PC-9 (cell line): ENCODE measurements around the gene ALKBH2. TPM values are rescaled to one million over a fixed set of nuclear protein-coding genes. Genes with fewer than 3 reads are reported as not detected.

Experiments used
- BruUV-seq: library from RNA; stranded (reverse); fragments of 400-500 nt; replicated peaks from 2 replicates; lab custom pipeline; 2021; lab: Mats Ljungman, UMichigan
- CTCF ChIA-PET: fragments of 300-600 bp; sonication (Branson Sonifier 250); formaldehyde crosslinking; loops from one replicate; lab custom pipeline; 2022; ENCODE audit warnings: antibody characterized with exemption; lab: Charles Lee
- POLR2A ChIA-PET: fragments of 300-600 bp; sonication (Branson Sonifier 250); formaldehyde crosslinking; loops from one replicate; lab custom pipeline; 2022; ENCODE audit warnings: antibody characterized with exemption; ENCODE audit not compliant: unreplicated experiment; lab: Charles Lee
- DNase-seq, 2 experiments: peaks; one replicate each; pipeline versions ENCODE4 v3.0.0 to v3.0.0-alpha.2; 2015 to 2022; ENCODE audit warnings: mixed read lengths in 1 of 2
- H2AFZ ChIP-seq: fragments of 200-600 bp; sonication (generic); 2 replicates; pipeline ENCODE4 v1.8.1; 2017; ENCODE audit warnings: antibody characterized with exemption
- H3F3A ChIP-seq: fragments of 200-600 bp; sonication (generic); 2 replicates; pipeline ENCODE4 v1.8.1; 2017; ENCODE audit warnings: antibody characterized with exemption, mild to moderate bottlenecking, low read depth; ENCODE audit not compliant: insufficient read depth
- H3K27ac ChIP-seq: fragments of 200-600 bp; sonication (generic); 2 replicates; pipeline ENCODE4 v1.6.1; 2016; ENCODE audit warnings: mixed run types
- H3K27me3 ChIP-seq: fragments of 200-600 bp; sonication (generic); 2 replicates; pipeline ENCODE4 v1.6.1; 2016; ENCODE audit warnings: low read depth, mixed run types; ENCODE audit not compliant: insufficient read depth
- H3K36me3 ChIP-seq: fragments of 200-600 bp; sonication (generic); 2 replicates; pipeline ENCODE4 v1.6.1; 2016; ENCODE audit warnings: low read depth, mixed run types
- H3K4me1 ChIP-seq: fragments of 200-600 bp; sonication (generic); replicated peaks from 2 replicates; pipeline ENCODE4 v1.6.1; 2016; ENCODE audit warnings: mixed run types; ENCODE audit not compliant: insufficient read depth
- H3K4me2 ChIP-seq: fragments of 200-600 bp; sonication (generic); 2 replicates; pipeline ENCODE4 v1.6.1; 2017; ENCODE audit warnings: mixed run types
- H3K4me3 ChIP-seq: fragments of 200-600 bp; sonication (generic); 2 replicates; pipeline ENCODE4 v1.6.1; 2016; ENCODE audit warnings: mixed run types
- H3K79me2 ChIP-seq: fragments of 200-600 bp; sonication (generic); 2 replicates; pipeline ENCODE4 v1.6.1; 2017; ENCODE audit warnings: low read depth, mixed run types
- H3K9me2 ChIP-seq: fragments of 200-600 bp; sonication (generic); 2 replicates; pipeline ENCODE4 v1.8.1; 2017; ENCODE audit warnings: mild to moderate bottlenecking; ENCODE audit not compliant: insufficient read depth
- H3K9me3 ChIP-seq: fragments of 200-600 bp; sonication (generic); 2 replicates; pipeline ENCODE4 v1.8.1; 2016; ENCODE audit warnings: low read depth; ENCODE audit not compliant: insufficient read depth
- H4K20me1 ChIP-seq: fragments of 200-600 bp; sonication (generic); 2 replicates; pipeline ENCODE4 v1.8.1; 2017; ENCODE audit not compliant: insufficient read depth
- CTCF ChIP-seq: fragments of 200-600 bp; sonication (generic); conservative IDR thresholded peaks from 2 replicates; pipeline ENCODE4 v1.6.1; 2017; ENCODE audit warnings: mixed run types, antibody characterized with exemption, mild to moderate bottlenecking, moderate library complexity
- EZH2 ChIP-seq: fragments of 200-600 bp; sonication (generic); IDR thresholded peaks from 2 replicates; pipeline ENCODE4 v1.8.0; 2017; ENCODE audit warnings: antibody characterized with exemption, low read depth
- intact Hi-C: fragments of 100-400 bp; cut with micrococcal nuclease; formaldehyde crosslinking; loops from one replicate; pipeline ENCODE4 v1.10.0; 2022; ENCODE audit not compliant: unreplicated experiment
- total RNA-seq: library from RNA; stranded (reverse); gene quantifications from 2 replicates; pipeline ENCODE4 v1.2.3, GENCODE V29; 2021

ALKBH2 gene
- total RNA-seq, 1 experiment from 2014 or later: 14.9 TPM

GRCh38 chr12:109098651-109099050 is 5.4 kb upstream of the ALKBH2 start:
- intact Hi-C loops: loop anchor here (5.0 to 10.0 kb wide), 2 partner anchors 289 to 1184 kb away; no protein-coding TSS in a partner anchor
- ChIA-PET CTCF (interaction anchor here (0.6 kb wide), 2 partner anchors 14 to 68 kb away, joined by 3 to 8 read pairs; no protein-coding TSS in a partner anchor), POLR2A (no interaction called here)
- Histone ChIP-seq H3K9me2 (no peaks in the 10 kb centered on the region), H3K4me3 (peak overlapping the region; percentile 65), H3K4me2 (peak overlapping the region; percentile 74), H4K20me1 (no peaks in the 10 kb centered on the region), H3K27ac (no peak overlapping the region), H3K27me3 (no peaks in the 10 kb centered on the region), H3K79me2 (peaks cover 6% of the 10 kb centered on the region; the same call in 1 of the 2 replicates), H3K4me1 (peaks cover 12% of the 10 kb centered on the region), H3K9me3 (no peaks in the 10 kb centered on the region), H2AFZ (peak overlapping the region; percentile 83), H3K36me3 (peaks cover 6% of the 10 kb centered on the region; the same call in 1 of the 2 replicates), H3F3A (no peaks in the 10 kb centered on the region)
- TF ChIP-seq EZH2 (no peak), CTCF (no peak)
- no peak for DNase-seq
- BruUV-seq: no TSS peak

DNA sequence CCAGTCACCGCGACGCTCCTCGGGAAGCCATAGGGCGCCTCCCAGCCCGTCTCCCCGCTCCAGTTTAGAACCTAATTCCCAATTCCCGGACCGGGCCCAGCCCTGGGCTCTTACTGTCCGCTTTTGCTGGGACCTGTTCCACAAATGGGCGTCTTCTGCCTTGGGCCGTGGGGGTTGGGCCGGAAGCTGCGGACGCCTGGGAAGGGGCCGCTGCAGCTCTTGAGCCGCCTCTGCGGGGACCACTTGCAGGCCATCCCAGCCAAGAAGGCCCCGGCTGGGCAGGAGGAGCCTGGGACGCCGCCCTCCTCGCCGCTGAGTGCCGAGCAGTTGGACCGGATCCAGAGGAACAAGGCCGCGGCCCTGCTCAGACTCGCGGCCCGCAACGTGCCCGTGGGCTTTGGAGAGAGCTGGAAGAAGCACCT is 4.9 kb upstream of the ALKBH2 start:
- peak overlapping the region; percentile 83 for H2AFZ ChIP-seq
- intact Hi-C loops: loop anchor here (5.0 to 10.0 kb wide), 2 partner anchors 289 to 1183 kb away; no protein-coding TSS in a partner anchor
- ChIA-PET CTCF (interaction anchor here (0.6 kb wide), 2 partner anchors 14 to 68 kb away, joined by 3 to 8 read pairs; no protein-coding TSS in a partner anchor), POLR2A (no interaction called here)
- peak overlapping the region; percentile 65 for H3K4me3 ChIP-seq
- H3K36me3 ChIP-seq: peaks cover 6% of the 10 kb centered on the region; the same call in 1 of the 2 replicates
- no TSS peak for BruUV-seq
- TF ChIP-seq CTCF: no peak
- TF ChIP-seq EZH2: no peak
- H3K27me3 ChIP-seq: no peaks in the 10 kb centered on the region
- H3K4me1 ChIP-seq: peaks cover 12% of the 10 kb centered on the region
- no peak for DNase-seq
- H3K9me2 ChIP-seq: no peaks in the 10 kb centered on the region
- H3K9me3 ChIP-seq: no peaks in the 10 kb centered on the region
- no peaks in the 10 kb centered on the region for H4K20me1 ChIP-seq
- H3K4me2 ChIP-seq: peak overlapping the region; percentile 74
- no peak overlapping the region for H3K27ac ChIP-seq
- no peaks in the 10 kb centered on the region for H3F3A ChIP-seq
- peaks cover 6% of the 10 kb centered on the region; the same call in 1 of the 2 replicates for H3K79me2 ChIP-seq

DNA sequence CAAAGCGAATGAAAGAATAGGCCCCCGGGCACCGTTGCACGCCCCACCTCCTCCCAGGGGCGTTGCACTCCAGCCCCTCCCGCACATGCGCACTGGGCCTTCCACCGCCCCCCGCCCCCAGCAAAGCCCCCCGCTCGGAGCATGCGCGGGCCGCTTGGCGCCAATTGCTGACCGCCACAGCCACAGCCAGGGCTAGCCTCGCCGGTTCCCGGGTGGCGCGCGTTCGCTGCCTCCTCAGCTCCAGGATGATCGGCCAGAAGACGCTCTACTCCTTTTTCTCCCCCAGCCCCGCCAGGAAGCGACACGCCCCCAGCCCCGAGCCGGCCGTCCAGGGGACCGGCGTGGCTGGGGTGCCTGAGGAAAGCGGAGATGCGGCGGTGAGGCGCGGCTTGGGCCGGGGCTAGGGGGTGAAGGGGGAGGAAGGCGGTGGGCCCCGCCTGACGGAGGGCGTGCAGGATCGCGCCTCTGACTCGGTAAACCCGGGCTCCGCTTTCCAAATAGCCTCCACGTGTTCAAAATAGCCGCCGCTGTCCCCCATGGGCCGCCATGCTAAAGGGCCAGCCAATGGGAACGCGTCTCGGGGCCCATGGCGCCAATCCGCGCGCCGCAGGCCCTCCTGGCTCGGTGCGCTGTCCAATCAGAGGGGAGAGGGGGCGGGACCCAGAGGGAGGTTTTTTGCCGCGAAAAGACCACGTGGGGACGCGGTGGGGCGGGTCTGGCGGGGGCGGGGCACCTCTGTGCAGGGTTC is 4.3 kb upstream of the ALKBH2 start, which contains the start of gene UNG:
Gene UNG, plus strand, starts transcription at position 163 of the 748 bp plus-strand sequence. Its CDS starts 83 bp downstream, at position 246.
- Histone ChIP-seq H3K27ac (no peak within 1 kb of the TSS), H3K79me2 (peaks cover 11% of the 10 kb centered on the region), H3F3A (no peaks in the 10 kb centered on the region), H3K4me3 (peak within 1 kb of the TSS; percentile 65), H3K27me3 (no peaks in the 10 kb centered on the region), H2AFZ (peak within 1 kb of the TSS; percentile 91), H3K9me3 (no peaks in the 10 kb centered on the region), H3K4me2 (peak within 1 kb of the TSS; percentile 79), H3K36me3 (peaks cover 6% of the 10 kb centered on the region; the same call in 1 of the 2 replicates), H3K4me1 (peaks cover 17% of the 10 kb centered on the region), H3K9me2 (no peaks in the 10 kb centered on the region), H4K20me1 (no peaks in the 10 kb centered on the region)
- no TSS peak for BruUV-seq
- ChIA-PET POLR2A (no interaction called here), CTCF (interaction anchor here (0.6 kb wide), 1 partner anchor 14 kb away, joined by 5 read pairs; no protein-coding TSS in a partner anchor)
- intact Hi-C loops: loop anchor here (5.0 to 10.0 kb wide), 2 partner anchors 290 to 1183 kb away; no protein-coding TSS in a partner anchor
- peak; percentile 86 to 95 for DNase-seq
- TF ChIP-seq EZH2 (no peak), CTCF (no peak)
